IMR-90 (cell line): ENCODE results near the gene OTUD5. TPM values are rescaled to one million over a fixed set of nuclear protein-coding genes. Genes with fewer than 3 reads are reported as not detected.

Experiments
- ATAC-seq: fragments of 200-7000 bp; cut with Tn5 transposase; 2 replicates; pipeline ENCODE4 v1.9.1; 2020; ENCODE audit warnings: low read depth, mild to moderate bottlenecking, moderate library complexity
- BruUV-seq: library from RNA; stranded (reverse); fragments of 400-500 nt; replicated peaks from 2 replicates; lab custom pipeline; 2021; lab: Mats Ljungman, UMichigan
- CTCF ChIA-PET: fragments of 300-600 bp; formaldehyde crosslinking; extraction: SDS; loops from one replicate; lab custom pipeline; 2021; ENCODE audit warnings: antibody characterized with exemption; lab: Yijun Ruan, JAX
- POLR2A ChIA-PET: fragments of 300-600 bp; sonication (Branson Sonifier 250); formaldehyde crosslinking; loops from one replicate; lab custom pipeline; 2022; ENCODE audit warnings: antibody characterized with exemption; ENCODE audit not compliant: unreplicated experiment; lab: Charles Lee
- DNase-seq: peaks from one replicate; pipeline ENCODE4 v3.0.0; 2013
- H2AFZ ChIP-seq: replicated peaks from 2 replicates; pipeline ENCODE3; 2013; ENCODE audit warnings: low read length, mild to moderate bottlenecking; ENCODE audit not compliant: poor library complexity
- H2AK5ac ChIP-seq: 2 replicates; pipeline ENCODE4 v1.6.1; 2013; ENCODE audit warnings: low read depth, low read length, inconsistent platforms
- H2AK9ac ChIP-seq: replicated peaks from 2 replicates; pipeline ENCODE3; 2013; ENCODE audit warnings: mild to moderate bottlenecking, low read depth, low read length, moderate library complexity; ENCODE audit not compliant: poor library complexity
- H2BK120ac ChIP-seq: 2 replicates; pipeline ENCODE4 v1.6.1; 2013; ENCODE audit warnings: low read depth, low read length, inconsistent platforms
- H2BK15ac ChIP-seq: 3 replicates; pipeline ENCODE4 v1.6.1; 2013; ENCODE audit warnings: low read depth, low read length, inconsistent platforms
- H2BK20ac ChIP-seq: 2 replicates; pipeline ENCODE4 v1.6.1; 2013; ENCODE audit warnings: low read depth, mild to moderate bottlenecking, inconsistent platforms, low read length, moderate library complexity
- H2BK5ac ChIP-seq: 2 replicates; pipeline ENCODE4 v1.6.1; 2013; ENCODE audit warnings: mild to moderate bottlenecking, low read depth, low read length, inconsistent platforms; ENCODE audit not compliant: poor library complexity, severe bottlenecking
- H3K14ac ChIP-seq: replicated peaks from 2 replicates; pipeline ENCODE4 v1.6.1; 2013; ENCODE audit warnings: low read depth, low read length, inconsistent platforms
- H3K18ac ChIP-seq: 2 replicates; pipeline ENCODE4 v1.6.1; 2013; ENCODE audit warnings: low read depth, low read length, control low read depth
- H3K23ac ChIP-seq: 2 replicates; pipeline ENCODE4 v1.6.1; 2013; ENCODE audit warnings: low read depth, low read length, inconsistent platforms
- H3K27ac ChIP-seq: 2 replicates; pipeline ENCODE4 v1.5.1; 2013; ENCODE audit warnings: mild to moderate bottlenecking, control low read depth, low read length; ENCODE audit not compliant: insufficient read depth
- H3K27me3 ChIP-seq: 2 replicates; pipeline ENCODE4 v1.6.1; 2013; ENCODE audit warnings: low read length; ENCODE audit not compliant: control insufficient read depth, insufficient read depth
- H3K36me3 ChIP-seq: 2 replicates; pipeline ENCODE4 v1.6.1; 2013; ENCODE audit warnings: low read length, mixed read lengths; ENCODE audit not compliant: control insufficient read depth, insufficient read depth
- H3K4ac ChIP-seq: 2 replicates; pipeline ENCODE4 v1.6.1; 2013; ENCODE audit warnings: low read depth, low read length, inconsistent platforms
- H3K4me1 ChIP-seq: 2 replicates; pipeline ENCODE4 v1.6.1; 2013; ENCODE audit warnings: low read length, mixed read lengths; ENCODE audit not compliant: control insufficient read depth, insufficient read depth
- H3K4me2 ChIP-seq: 2 replicates; pipeline ENCODE4 v1.6.1; 2013; ENCODE audit warnings: low read depth, mild to moderate bottlenecking, control low read depth, low read length, moderate library complexity
- H3K4me3 ChIP-seq: 2 replicates; pipeline ENCODE4 v1.5.1; 2013; ENCODE audit warnings: low read depth, mild to moderate bottlenecking, control low read depth, low read length, moderate library complexity; ENCODE audit not compliant: insufficient read depth
- H3K56ac ChIP-seq: 2 replicates; pipeline ENCODE4 v1.6.1; 2013; ENCODE audit warnings: low read length, inconsistent platforms; ENCODE audit not compliant: insufficient read depth; ENCODE audit errors: extremely low read depth
- H3K79me1 ChIP-seq, 2 experiments: 2 replicates each; pipeline ENCODE4 v1.6.1; 2013; ENCODE audit warnings: low read length in 2 of 2, inconsistent platforms in 1 of 2, low read depth in 1 of 2
- H3K9ac ChIP-seq: 2 replicates; pipeline ENCODE4 v1.6.1; 2013; ENCODE audit warnings: low read depth, low read length, control low read depth
- H3K9me1 ChIP-seq: 2 replicates; pipeline ENCODE4 v1.6.1; 2013; ENCODE audit warnings: low read length, inconsistent platforms; ENCODE audit not compliant: insufficient read depth
- H3K9me3 ChIP-seq: 2 replicates; pipeline ENCODE4 v1.6.1; 2013; ENCODE audit warnings: low read length; ENCODE audit not compliant: control insufficient read depth, insufficient read depth
- H4K20me1 ChIP-seq: 2 replicates; pipeline ENCODE4 v1.6.1; 2013; ENCODE audit warnings: low read length, inconsistent platforms; ENCODE audit not compliant: insufficient read depth
- H4K5ac ChIP-seq: 2 replicates; pipeline ENCODE4 v1.6.1; 2013; ENCODE audit warnings: mild to moderate bottlenecking, low read depth, low read length, control low read depth
- H4K8ac ChIP-seq, 2 experiments: 2 replicates each; pipeline ENCODE4 v1.6.1; 2013; ENCODE audit warnings: low read depth in 2 of 2, low read length in 2 of 2, control low read depth in 1 of 2, inconsistent platforms in 1 of 2
- H4K91ac ChIP-seq: 2 replicates; pipeline ENCODE4 v1.6.1; 2013; ENCODE audit warnings: low read depth, low read length, inconsistent platforms; ENCODE audit not compliant: insufficient read depth
- POLR2A ChIP-seq: IDR thresholded peaks from 2 replicates; pipeline ENCODE4 v1.6.1; 2012; ENCODE audit warnings: mild to moderate bottlenecking, low read depth, low read length
- WGBS, 2 experiments: methylation state at CpG; one replicate each; pipeline versions ENCODE4 v1.1.5 to v1.1.7; 2013; ENCODE audit warnings: missing lambda C conversion rate in 2 of 2; ENCODE audit not compliant: insufficient read length in 1 of 2; ENCODE audit errors: extremely low coverage in 2 of 2; 5-methylcytosine and 5-hydroxymethylcytosine counted together
- dilution Hi-C: fragments of 300-500 bp; cut with HindIII; formaldehyde crosslinking; loops from one replicate; pipeline ENCODE4 v1.14.3; 2018; ENCODE audit warnings: low sequenced_read_pairs; ENCODE audit not compliant: unreplicated experiment
- in situ Hi-C: fragments of 300-500 bp; cut with MboI; formaldehyde crosslinking; loops from 3 replicates; pipeline ENCODE4 v1.14.3; 2019; ENCODE audit warnings: low sequenced_read_pairs, inconsistent platforms, mixed read lengths
- intact Hi-C: fragments of 100-400 bp; cut with micrococcal nuclease; formaldehyde crosslinking; loops from 2 replicates; pipeline ENCODE4 v1.10.0; 2022
- polyA plus RNA-seq, 3 experiments: library from polyadenylated mRNA; depleted of rRNA; stranded (reverse); fragments of >200 nt; gene quantifications; 2 replicates each; pipeline ENCODE4 v1.2.3, GENCODE V29; 2012; ENCODE audit warnings: low replicate concordance in 1 of 3
- total RNA-seq: library from RNA; depleted of rRNA; stranded (reverse); fragments of >200 nt; gene quantifications from 2 replicates; pipeline ENCODE4 v1.2.3, GENCODE V29; 2012
- TF ChIP-seq, protein P1 (sequence below): conservative IDR thresholded peaks from 2 replicates; pipeline ENCODE4 v1.5.1; 2012; ENCODE audit warnings: mild to moderate bottlenecking, low read depth, low read length, improper control_type of control experiment

The OTUD5 gene
- total and polyA plus RNA-seq, 2 of the 4 experiments (the other 2 are of a cell fraction) = 30.6 to 50.4 TPM

DNA sequence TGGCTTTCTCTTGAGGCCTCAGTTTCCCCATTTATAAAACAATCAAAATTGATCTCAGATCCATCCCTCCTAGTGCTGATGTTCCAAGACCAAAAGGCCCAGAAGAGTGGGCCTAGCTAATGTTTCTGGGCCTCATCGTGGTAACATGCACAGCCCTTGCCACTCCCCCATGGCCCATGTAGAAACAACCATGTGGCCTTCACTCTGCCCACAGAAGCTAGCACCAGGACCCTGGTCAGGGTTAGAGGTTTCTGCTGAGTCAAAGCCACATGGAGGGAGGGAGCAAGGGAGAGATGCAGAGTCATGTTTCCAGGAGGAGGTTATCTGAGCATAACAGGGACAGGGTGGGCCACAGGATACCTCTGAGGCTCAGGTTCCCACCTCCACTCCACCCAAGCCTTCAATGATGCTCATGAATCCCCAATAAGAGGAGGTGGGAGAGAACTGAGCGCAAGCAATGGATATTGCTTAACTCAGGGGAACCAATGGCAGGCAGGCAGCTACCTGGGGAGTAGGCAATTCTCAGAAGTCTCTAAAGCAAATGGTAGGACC, 16.9 kb downstream of the OTUD5 start:
- Histone ChIP-seq H2BK5ac (no peak overlapping the region), H3K14ac (no peak overlapping the region; the same call in 1 of the 2 replicates), H3K56ac (no peak overlapping the region), H3K9ac (no peak overlapping the region), H3K27me3 (no peaks in the 10 kb centered on the region), H3K36me3 (peaks cover 25% of the 10 kb centered on the region), H4K8ac (no peak overlapping the region), H2BK120ac (no peak overlapping the region), H3K4me3 (no peak overlapping the region), H2AFZ (no peak overlapping the region), H4K91ac (no peak overlapping the region), H2AK5ac (no peak overlapping the region), H2AK9ac (no peak overlapping the region), H3K27ac (no peak overlapping the region), H4K20me1 (peaks cover 53% of the 10 kb centered on the region), H2BK20ac (no peak overlapping the region), H3K9me3 (no peaks in the 10 kb centered on the region), H3K4ac (no peak overlapping the region), H4K5ac (no peak overlapping the region), H2BK15ac (no peak overlapping the region), H3K79me1 (peaks cover 0 to 47% of the 10 kb centered on the region in 2 experiments; a peak in 3 of 4 replicates), H3K18ac (no peak overlapping the region), H3K23ac (no peak overlapping the region), H3K9me1 (peaks cover 4% of the 10 kb centered on the region; the same call in 1 of the 2 replicates), H3K4me1 (no peaks in the 10 kb centered on the region; the same call in 1 of the 2 replicates), H3K4me2 (no peak overlapping the region)
- dilution Hi-C loops = no loop called here
- DNase-seq (no peak), ATAC-seq (no peak)
- TF ChIP-seq, protein P1, sequence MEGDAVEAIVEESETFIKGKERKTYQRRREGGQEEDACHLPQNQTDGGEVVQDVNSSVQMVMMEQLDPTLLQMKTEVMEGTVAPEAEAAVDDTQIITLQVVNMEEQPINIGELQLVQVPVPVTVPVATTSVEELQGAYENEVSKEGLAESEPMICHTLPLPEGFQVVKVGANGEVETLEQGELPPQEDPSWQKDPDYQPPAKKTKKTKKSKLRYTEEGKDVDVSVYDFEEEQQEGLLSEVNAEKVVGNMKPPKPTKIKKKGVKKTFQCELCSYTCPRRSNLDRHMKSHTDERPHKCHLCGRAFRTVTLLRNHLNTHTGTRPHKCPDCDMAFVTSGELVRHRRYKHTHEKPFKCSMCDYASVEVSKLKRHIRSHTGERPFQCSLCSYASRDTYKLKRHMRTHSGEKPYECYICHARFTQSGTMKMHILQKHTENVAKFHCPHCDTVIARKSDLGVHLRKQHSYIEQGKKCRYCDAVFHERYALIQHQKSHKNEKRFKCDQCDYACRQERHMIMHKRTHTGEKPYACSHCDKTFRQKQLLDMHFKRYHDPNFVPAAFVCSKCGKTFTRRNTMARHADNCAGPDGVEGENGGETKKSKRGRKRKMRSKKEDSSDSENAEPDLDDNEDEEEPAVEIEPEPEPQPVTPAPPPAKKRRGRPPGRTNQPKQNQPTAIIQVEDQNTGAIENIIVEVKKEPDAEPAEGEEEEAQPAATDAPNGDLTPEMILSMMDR = no peak
- TF ChIP-seq POLR2A = no peak
- POLR2A ChIA-PET = no interaction called here
- BruUV-seq = no TSS peak
- in situ Hi-C loops = no loop called here
- WGBS, 2 experiments = no CpG with 5 or more reads among the region's 2 CpGs
- intact Hi-C loops = loop anchor here (10.0 kb wide), 1 partner anchor 296 kb away; no protein-coding TSS in a partner anchor
- CTCF ChIA-PET = no interaction called here
